Measurements from ENCODE around the gene HERC5.

The HERC5 gene

DNA sequence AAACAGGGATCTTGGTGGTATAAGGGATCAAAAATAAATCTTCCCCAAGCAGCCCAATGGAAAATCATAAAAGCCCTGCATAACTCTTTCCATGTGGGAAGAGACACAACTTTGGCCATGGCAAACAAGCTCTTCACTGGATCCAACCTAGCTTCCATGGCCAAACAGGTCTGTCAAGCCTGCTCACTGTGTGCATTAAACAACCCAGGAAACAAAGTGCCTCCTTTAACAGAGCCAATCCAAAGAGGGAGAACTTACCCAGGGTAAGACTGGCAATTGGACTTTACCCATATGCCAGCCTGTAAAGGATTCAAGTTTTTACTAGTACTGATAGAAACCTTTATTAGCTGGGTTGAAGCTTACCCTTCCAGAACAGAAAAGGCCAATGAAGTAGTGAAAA lies 7.6 kb upstream of the HERC5 start:
- TF ChIP-seq, protein P1, sequence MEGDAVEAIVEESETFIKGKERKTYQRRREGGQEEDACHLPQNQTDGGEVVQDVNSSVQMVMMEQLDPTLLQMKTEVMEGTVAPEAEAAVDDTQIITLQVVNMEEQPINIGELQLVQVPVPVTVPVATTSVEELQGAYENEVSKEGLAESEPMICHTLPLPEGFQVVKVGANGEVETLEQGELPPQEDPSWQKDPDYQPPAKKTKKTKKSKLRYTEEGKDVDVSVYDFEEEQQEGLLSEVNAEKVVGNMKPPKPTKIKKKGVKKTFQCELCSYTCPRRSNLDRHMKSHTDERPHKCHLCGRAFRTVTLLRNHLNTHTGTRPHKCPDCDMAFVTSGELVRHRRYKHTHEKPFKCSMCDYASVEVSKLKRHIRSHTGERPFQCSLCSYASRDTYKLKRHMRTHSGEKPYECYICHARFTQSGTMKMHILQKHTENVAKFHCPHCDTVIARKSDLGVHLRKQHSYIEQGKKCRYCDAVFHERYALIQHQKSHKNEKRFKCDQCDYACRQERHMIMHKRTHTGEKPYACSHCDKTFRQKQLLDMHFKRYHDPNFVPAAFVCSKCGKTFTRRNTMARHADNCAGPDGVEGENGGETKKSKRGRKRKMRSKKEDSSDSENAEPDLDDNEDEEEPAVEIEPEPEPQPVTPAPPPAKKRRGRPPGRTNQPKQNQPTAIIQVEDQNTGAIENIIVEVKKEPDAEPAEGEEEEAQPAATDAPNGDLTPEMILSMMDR (IDR thresholded peaks at IDR 0.05; ENCODE audit: low read length): no peak
- TF ChIP-seq EZH2phosphoT487 (IDR thresholded peaks at IDR 0.05; ENCODE audit: low read length): no peak
- Histone ChIP-seq H3K27ac (ENCODE audit: low read length) (no peak overlapping the region), H3F3A (ENCODE audit: insufficient read depth, low read length) (no peaks in the 10 kb centered on the region), H3K9ac (ENCODE audit: low read length) (no peak overlapping the region), H4K20me1 (ENCODE audit: insufficient read depth, low read length) (no peaks in the 10 kb centered on the region), H2AFZ (ENCODE audit: low read length) (no peak overlapping the region), H3K9me2 (replicated peaks; ENCODE audit: insufficient read depth, low read length) (no peaks in the 10 kb centered on the region), H3K4me3 (ENCODE audit: low read length) (no peak overlapping the region), H3K4me2 (ENCODE audit: low read depth, low read length) (no peak overlapping the region), H3K9me3 (replicated peaks; ENCODE audit: insufficient read depth, low read length) (no peaks in the 10 kb centered on the region), H3K27me3 (replicated peaks; ENCODE audit: insufficient read depth, low read length) (no peaks in the 10 kb centered on the region), H3K79me2 (ENCODE audit: low read length) (no peaks in the 10 kb centered on the region), H3K36me3 (replicated peaks; ENCODE audit: insufficient read depth, low read length) (no peaks in the 10 kb centered on the region), H3K4me1 (ENCODE audit: low read length) (no peaks in the 10 kb centered on the region)
- no peak for DNase-seq

DNA sequence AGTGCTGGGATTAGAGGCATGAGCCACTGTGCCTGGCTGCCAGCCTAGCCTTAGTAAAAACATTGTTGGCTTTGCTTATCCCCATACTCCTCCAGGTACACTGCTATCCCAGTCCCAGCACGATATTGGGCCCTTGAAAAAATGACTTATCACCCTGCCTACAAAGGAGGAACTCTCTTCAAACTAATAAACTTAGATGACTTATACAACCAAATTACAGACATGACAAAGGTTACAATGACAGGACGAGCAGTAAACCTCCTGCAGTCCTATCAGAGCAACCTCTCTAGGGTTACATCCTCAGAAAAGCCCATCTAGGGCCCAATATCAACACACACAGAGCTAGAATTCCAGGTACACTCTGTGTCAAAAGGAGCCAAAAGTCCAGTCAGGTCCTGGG lies 5.7 kb upstream of the HERC5 start:
- TF ChIP-seq EZH2 (optimal IDR thresholded peaks at IDR 0.05; ENCODE audit: low read depth, low read length) (no peak), EZH2phosphoT487 (IDR thresholded peaks at IDR 0.05; ENCODE audit: low read length) (no peak)
- TF ChIP-seq, protein P1 (IDR thresholded peaks at IDR 0.05; ENCODE audit: low read length): no peak
- no peak for DNase-seq
- no peaks in the 10 kb centered on the region for H4K20me1 ChIP-seq (ENCODE audit: insufficient read depth, low read length)
- no peaks in the 10 kb centered on the region for H3K4me1 ChIP-seq (ENCODE audit: low read length)
- H3K4me3 ChIP-seq (ENCODE audit: low read length): no peak overlapping the region
- H3K36me3 ChIP-seq (replicated peaks; ENCODE audit: insufficient read depth, low read length): no peaks in the 10 kb centered on the region
- H3K27ac ChIP-seq (ENCODE audit: low read length): no peak overlapping the region
- no peak overlapping the region for H2AFZ ChIP-seq (ENCODE audit: low read length)
- H3F3A ChIP-seq (ENCODE audit: insufficient read depth, low read length): 0 out of 2 replicates have a peak, but pooled peaks cover 5% of the 10 kb centered on the region
- H3K9me2 ChIP-seq (replicated peaks; ENCODE audit: insufficient read depth, low read length): no peaks in the 10 kb centered on the region
- no peaks in the 10 kb centered on the region for H3K79me2 ChIP-seq (ENCODE audit: low read length)
- no peak overlapping the region for H3K9ac ChIP-seq (ENCODE audit: low read length)
- no peak overlapping the region for H3K4me2 ChIP-seq (ENCODE audit: low read depth, low read length)
- no peaks in the 10 kb centered on the region for H3K27me3 ChIP-seq (replicated peaks; ENCODE audit: insufficient read depth, low read length)
- H3K9me3 ChIP-seq (replicated peaks; ENCODE audit: insufficient read depth, low read length): no peaks in the 10 kb centered on the region

DNA sequence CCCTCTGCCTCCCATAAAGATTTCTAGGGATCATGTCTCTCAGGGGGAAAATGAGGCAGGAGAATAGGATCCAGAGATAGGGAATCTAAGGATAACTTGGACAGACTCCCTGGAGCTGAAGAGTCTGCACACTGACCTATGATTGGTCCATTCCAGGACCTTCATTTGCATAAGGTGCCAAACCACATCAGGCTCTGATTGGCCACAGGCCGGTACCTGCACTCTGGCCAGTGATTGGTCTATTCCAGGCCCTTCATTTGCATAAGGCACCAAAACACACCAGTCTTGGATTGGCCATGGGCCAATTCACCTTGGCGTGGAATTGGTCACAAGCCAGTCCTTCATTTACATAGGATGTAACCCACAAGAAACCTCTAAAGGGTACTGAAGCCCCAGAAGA lies 4.0 kb upstream of the HERC5 start:
- H4K20me1 ChIP-seq (ENCODE audit: insufficient read depth, low read length): no peaks in the 10 kb centered on the region

More for the DNA sequence above, 4.0 kb upstream of the HERC5 start:
- TF ChIP-seq EZH2phosphoT487 (IDR thresholded peaks at IDR 0.05; ENCODE audit: low read length) (no peak), EZH2 (optimal IDR thresholded peaks at IDR 0.05; ENCODE audit: low read depth, low read length) (no peak)
- TF ChIP-seq, protein P1 (IDR thresholded peaks at IDR 0.05; ENCODE audit: low read length): no peak
- H3F3A ChIP-seq (ENCODE audit: insufficient read depth, low read length): 0 out of 2 replicates have a peak, but pooled peaks cover 5% of the 10 kb centered on the region
- H2AFZ ChIP-seq (ENCODE audit: low read length): no peak overlapping the region
- H3K4me2 ChIP-seq (ENCODE audit: low read depth, low read length): no peak overlapping the region
- H3K9me3 ChIP-seq (replicated peaks; ENCODE audit: insufficient read depth, low read length): no peaks in the 10 kb centered on the region
- H3K27ac ChIP-seq (ENCODE audit: low read length): no peak overlapping the region
- H3K4me1 ChIP-seq (ENCODE audit: low read length): no peaks in the 10 kb centered on the region
- DNase-seq: no peak
- H3K4me3 ChIP-seq (ENCODE audit: low read length): no peak overlapping the region
- no peaks in the 10 kb centered on the region for H3K27me3 ChIP-seq (replicated peaks; ENCODE audit: insufficient read depth, low read length)
- H3K9ac ChIP-seq (ENCODE audit: low read length): no peak overlapping the region
- peaks cover 2% of the 10 kb centered on the region; the same call in 1 of the 2 replicates for H3K79me2 ChIP-seq (ENCODE audit: low read length)
- H3K9me2 ChIP-seq (replicated peaks; ENCODE audit: insufficient read depth, low read length): no peaks in the 10 kb centered on the region
- no peaks in the 10 kb centered on the region for H3K36me3 ChIP-seq (replicated peaks; ENCODE audit: insufficient read depth, low read length)
